Stimulated activated CD4-positive, alpha-beta T cell treated with anti-CD3 and anti-CD28 coated beads, Interleukin-15, amount 100 ng/mL, for 24 hours (primary cell): ENCODE results near the gene ZNF487.
"Not testable (repeated sequence)": the region's sequence is repeated elsewhere in the genome, so short reads cannot be mapped to it uniquely, and the experiment has no call there.

Source experiments
- DNase-seq: peaks from one replicate; pipeline ENCODE4 v3.0.0-alpha.2; 2020

The ZNF487 gene

DNA sequence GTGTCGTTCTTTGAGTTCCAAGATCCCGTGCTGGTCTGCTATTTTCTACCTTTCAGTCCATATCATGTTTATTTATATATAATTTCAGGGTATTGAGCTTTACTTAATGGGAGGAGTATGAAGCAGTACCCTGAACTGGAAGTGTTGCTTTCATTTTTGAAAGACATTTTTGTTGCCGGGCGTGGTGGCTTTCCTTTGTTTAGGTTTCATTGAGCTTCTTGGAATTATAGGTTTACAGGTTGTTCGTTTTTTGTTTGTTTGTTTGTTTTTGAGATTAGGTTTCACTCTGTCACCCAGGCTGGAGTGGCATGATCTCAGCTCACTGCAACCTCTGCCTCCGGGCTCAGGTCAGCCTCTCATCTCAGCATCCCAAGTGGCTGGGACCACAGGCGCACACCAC, 7.4 kb downstream of the ZNF487 start:
- no peak for DNase-seq

DNA sequence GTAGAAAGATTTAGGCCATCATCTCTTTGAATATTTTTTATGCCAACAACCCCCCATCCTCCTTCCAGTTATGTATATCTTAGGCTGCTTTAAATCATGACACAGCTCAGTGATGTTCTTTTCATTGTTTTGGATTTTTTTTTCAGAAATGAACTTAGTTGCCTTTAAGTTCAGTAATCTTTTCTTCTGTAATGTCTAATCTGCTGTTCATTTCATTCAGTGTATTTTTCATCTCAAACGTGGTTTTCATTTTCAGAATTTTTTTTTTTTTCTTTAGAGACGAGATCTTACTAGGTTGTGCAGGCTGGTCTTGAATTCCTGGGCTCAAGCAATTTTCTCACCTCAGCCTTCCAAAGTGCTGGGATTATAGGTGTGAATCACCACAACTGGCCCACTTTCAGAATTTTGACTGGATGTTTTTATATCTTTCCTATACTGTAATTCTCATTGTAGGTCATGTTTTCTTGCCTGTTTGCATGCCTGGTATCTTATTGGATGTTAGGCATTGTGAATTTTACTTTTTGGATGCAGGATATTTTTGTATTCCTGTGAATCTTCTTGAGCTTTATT, 8.1 kb downstream of the ZNF487 start:
- no peak for DNase-seq

DNA sequence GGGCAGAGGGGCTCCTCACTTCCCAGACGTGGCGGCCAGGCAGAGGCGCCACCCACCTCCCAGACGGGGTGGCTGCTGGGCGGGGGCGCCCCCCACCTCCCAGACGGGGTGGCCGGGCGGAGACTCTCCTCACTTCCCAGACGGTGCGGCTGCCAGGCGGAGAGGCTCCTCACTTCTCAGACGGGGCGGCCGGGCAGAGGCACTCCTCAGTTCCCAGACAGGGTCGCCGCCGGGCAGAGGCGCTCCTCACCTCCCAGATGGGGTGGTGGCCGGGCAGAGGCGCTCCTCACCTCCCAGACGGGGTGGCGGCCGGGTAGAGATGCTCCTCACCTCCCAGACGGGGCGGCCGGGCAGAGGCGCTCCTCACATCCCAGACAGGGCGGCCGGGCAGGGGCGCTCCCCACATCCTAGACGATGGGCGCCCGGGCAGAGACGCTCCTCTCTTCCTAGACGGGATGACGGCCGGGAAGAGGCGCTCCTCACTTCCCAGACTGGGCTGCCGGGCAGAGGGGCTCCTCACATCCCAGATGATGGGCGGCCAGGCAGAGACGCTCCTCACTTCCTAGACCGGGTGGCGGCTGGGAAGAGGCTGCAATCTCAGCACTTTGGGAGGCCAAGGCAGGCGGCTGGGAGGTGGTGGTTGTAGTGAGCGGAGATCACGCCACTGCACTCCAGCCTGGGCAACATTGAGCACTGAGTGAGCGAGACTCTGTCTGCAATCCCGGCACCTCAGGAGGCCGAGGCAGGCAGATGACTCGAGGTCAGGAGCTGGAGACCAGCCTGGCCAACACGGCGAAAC, 9.5 kb downstream of the ZNF487 start:
- DNase-seq = not testable (repeated sequence)

DNA sequence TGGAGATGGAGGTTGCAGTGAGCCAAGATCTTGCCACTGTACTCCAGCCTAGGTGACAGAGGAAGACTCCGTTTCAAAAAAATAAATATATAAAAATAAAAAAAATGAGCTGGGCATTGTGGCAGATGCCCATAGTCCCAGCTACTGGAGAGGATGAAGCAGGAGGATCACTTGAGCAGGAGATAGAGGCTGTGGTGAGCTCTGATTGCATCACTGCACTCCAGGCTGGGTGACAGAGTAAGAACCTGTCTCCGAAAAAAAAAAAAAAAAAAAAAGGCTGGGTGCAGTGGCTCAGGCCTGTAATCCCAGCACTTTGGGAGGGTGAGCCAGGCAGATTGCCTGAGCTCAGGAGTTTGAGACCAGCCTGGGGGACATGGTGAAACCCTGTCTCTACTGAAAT, 11.8 kb downstream of the ZNF487 start:
- DNase-seq = no peak

DNA sequence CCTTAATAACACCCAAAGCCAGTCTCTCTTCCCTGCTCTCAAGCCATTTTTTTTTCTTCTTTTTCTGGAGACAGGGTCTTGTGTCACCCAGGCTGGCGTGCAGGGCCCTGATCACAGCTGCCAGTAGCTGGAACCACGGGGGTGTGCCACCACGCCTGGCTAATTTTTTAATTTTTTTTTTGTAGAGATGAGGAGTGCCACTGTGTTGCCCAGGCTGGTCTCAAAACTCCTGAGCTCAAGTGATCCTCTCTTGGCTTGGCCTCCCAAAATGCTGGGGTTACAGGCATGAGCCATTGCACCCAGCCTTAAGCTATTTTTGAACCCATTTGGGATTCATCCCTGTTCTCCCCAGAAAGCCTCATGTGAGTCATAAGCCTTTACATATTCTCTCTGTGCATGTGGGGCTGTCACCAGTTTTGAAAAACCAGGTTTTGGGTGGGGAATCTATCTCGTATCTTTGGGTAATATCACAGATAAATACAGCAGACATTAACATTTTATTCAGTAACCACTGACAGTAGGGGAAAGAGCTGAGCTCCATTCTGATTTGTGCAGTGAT, 15.5 kb downstream of the ZNF487 start:
- DNase-seq = no peak

DNA sequence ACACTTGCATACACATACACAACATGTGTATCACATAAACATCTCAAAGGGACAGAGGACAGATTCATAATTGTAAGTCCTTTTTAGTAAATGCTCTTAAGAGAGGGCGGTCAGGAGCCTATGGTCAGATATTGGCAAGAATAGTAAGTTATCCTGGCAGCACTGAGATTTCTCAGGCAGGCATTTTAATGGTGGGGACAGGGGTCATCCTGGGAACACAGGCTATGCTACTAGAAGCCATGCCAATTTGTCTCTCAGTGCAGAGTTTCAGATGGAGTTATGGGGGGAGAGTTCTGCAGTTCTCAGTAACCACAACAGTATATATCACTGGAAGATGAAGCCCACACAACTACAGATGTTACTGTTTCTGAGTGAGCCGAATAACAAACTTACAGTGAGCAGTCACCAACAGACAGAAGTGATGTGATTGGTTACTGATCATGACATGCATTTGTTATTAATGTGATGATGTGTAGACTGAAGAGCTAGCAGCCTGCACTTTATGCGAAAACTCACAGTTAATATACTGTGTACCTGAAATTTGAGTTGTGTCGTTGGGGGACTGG, 16.4 kb downstream of the ZNF487 start:
- peak; percentile 6 for DNase-seq

DNA sequence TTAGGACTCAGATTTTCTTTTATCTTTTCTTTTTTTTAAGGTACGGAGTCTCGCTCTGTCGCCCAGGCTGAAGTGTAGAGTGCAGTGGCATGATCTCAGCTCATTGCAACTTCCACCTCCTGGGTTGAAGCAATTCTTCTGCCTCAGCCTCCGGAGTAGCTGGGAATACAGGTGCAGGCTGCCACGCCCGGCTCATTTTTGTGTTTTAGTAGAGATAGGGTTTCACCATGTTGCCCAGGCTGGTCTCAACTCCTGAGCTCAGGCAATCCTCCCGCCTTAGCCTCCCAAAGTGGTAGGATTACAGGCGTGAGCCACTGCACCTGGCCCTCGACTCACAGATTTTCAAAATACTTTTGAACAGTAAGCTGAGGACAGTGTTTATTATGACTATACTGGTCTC, 17.1 kb downstream of the ZNF487 start:
- DNase-seq = not testable (repeated sequence)

DNA sequence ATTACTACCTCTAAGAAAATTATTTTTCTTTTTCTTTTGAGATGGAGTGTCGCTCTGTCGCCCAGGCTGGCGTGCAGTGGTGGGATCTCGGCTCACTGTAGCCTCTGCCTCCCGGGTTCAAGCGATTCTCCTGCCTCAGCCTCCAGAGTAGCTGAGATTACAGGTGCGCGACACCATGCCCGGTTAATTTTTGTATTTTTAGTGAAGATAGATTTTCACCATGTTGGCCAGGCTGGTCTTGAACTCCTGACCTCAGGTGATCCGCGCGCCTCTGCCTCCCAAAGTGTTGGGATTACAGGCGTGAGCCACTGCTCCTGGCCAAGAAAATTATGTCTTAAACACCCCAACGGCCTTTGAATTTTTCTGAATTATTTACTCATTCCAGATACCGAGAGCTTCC, 19.6 kb downstream of the ZNF487 start:
- not testable (repeated sequence) for DNase-seq

DNA sequence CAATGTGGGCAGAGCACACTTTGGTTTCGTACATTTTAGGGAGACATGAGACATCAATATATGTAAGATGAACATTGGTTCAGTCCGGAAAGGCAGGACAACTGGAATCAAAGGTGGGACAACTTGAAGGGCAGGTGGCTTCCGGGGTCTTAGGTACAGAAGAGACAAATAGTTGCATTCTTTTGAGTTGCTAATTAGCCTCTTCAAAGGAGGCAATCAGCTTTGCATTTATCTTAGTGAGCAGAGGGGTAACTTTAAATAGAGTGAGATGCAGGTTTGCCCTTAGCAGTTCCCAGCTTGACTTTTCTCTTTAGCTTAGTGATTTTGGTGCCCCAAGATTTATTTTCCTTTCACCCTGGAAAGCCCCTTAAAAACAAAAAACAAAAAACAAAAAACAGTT, 21.3 kb downstream of the ZNF487 start:
- DNase-seq = no peak

DNA sequence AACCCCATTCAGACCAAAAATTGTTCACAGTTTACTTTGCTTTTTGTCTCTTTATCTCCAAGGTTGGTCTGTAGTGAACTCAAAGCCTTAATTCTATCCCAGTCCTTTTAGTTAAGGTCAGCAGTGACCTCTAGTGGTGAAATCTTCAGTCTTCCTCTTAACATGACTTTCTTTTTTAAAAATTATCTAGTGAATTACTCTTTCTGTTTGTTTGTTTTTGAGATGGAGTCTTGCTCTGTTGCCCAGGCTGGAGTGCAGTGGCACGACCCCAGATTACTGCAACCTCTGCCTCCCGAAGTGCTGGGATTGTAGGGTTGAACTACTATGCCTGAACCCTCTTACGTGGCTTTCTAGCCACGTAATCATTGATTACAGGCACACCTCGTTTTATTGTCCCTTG, 25.0 kb downstream of the ZNF487 start:
- DNase-seq = peak; percentile 14

DNA sequence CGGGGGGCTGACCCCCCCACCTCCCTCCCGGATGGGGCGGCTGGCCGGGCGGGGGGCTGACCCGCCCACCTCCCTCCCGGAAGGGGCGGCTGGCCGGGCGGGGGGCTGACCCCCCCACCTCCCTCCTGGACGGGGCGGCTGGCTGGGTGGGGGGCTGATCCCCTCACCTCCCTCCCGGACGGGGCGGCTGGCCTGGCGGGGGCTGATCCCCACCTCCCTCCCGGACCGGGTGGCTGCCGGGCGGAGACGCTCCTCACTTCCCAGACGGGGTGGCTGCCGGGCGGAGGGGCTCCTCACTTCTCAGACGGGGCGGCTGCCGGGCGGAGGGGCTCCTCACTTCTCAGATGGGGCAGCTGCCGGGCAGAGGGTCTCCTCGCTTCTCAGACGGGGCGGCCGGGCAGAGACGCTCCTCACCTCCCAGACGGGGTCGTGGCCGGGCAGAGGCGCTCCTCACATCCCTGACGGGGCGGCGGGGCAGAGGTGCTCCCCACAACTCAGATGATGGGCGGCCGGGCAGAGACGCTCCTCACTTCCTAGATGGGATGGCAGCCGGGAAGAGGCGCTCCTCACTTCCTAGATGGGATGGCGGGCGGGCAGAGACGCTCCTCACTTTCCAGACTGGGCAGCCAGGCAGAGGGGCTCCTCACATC, 28.3 kb downstream of the ZNF487 start:
- DNase-seq = not testable (repeated sequence)

DNA sequence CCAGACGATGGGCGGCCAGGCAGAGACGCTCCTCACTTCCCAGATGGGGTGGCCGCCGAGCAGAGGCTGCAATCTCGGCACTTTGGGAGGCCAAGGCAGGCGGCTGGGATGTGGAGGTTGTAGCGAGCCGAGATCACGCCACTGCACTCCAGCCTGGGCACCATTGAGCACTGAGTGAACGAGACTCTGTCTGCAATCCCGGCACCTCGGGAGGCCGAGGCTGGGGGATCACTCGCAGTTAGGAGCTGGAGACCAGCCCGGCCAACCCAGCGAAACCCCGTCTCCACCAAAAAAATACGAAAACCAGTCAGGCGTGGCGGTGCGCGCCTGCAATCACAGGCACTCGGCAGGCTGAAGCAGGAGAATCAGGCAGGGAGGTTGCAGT, 28.8 kb downstream of the ZNF487 start:
- not testable (repeated sequence) for DNase-seq

DNA sequence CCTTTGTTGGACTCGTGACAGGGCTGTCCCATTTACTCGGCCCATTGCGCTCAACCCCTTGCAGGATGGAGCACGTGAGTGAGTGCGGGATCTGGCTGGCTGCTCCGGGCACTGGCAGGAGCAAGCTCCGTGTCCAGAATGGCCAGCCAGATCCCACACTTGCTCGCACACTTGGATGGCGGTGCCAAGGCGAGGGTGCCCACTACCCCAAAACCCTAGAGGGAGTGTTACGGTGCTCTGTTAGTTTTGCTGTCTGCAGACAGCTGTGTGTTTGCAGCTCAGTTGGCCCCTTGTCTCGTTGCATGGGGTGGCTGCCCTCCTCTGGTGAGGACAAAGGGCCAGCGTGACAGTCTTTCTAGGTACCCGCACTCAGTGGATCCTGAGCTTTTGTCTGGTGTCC, 34.2 kb downstream of the ZNF487 start:
- DNase-seq = no peak

DNA sequence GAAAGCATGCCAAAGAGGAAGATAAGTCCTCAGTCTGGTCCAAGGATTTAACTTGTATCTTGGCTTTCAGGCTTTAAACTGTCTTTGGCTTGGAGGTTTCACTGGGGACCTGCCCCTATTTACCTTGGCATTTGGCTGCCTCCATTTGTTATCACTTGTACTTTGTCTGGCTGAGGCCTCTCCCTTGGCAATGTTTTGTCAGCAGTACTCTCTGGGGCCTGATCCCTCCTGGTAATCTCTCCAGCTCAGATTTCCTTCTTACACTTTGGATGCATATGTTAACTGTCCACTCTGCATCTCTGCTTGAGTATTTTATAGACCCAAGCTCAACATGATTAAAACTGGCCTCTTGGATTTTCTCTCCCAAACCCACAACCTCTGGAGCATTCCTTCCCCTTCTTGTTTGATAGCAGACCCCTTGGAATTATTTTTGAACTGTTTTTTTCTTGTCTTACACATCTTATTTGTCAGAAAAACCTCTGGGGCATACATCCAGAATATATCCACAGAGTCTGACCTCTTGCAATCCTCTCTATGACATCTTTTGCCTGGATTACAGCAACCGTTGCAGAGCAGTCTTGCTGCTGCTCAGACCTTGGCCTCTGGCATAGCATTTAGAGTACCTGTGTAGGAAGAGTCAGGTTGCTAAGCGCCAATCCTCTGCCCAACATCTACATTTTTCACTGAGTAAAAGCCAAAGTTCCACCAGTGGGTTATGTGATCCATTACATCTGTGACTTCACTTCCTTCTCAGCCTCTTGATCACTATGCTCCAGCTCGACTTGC, 35.2 kb downstream of the ZNF487 start:
- no peak for DNase-seq

DNA sequence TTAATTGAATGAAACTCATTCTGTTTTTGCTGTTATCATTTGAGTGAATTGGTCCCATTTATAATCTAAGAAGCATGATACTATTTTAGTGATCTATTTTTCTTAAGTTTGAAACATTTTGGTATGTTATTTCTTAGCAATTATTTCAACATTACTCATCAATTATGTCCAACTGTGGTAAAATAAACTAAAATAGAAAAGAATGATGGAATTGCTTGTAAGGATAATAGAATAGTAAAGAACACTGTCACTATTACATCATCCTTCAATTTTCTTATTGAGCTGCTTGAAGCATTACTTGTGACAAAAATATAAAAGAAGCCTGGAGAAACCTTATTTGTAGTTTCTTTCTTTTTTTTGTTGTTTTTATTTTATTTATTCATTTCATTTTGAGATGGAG, 42.4 kb downstream of the ZNF487 start:
- no peak for DNase-seq

DNA sequence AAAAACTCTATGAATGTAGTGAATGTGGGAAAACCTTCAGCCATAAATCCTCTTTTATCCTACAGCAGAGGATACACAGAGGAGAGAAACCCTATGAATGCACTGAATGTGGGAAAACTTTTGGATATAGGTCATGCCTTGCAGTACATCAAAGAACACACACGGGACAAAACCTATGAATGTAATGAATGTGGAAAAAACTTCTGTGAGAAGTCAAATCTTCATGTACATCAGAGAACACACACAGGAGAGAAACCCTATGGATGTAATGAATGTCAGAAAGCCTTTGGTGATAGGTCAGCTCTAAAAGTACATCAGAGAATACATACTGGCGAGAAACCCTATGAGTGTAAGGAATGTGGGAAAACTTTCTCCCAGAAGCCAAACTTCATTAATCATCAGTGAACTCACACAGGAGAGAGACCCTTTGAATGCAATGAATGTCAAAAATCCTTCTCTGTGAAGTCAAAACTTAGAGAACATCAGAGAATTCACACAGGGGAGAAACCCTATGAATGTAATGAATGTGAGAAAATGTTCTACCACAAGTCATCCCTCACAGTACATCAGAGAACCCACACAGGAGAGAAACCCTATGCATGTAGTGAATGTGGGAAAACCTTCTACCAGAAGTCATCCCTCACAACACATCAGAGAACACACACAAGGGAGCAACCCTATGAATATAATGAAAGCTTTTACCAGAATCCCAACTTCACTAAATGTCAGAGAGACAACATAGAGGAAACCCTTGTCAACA, 45.6 kb downstream of the ZNF487 start:
- DNase-seq = no peak

DNA sequence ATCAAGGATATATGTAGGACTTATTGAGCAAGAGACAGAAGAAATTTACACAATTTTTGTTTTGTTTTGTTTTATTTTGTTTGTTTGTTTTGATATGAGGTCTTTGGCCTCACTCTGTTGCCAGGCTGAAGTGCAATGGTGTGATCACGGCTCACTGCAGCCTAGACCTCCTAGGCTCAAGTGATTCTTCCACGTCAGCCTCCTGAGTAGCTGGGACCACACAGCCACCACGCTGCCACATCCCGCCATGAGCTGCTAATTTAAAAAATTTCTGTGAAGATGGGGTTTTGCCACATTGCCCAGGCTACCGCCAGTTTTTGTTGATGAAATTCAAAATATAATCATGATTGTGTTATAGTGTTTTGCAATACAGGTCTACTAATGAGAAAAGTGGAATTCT, 54.9 kb downstream of the ZNF487 start:
- DNase-seq = no peak

DNA sequence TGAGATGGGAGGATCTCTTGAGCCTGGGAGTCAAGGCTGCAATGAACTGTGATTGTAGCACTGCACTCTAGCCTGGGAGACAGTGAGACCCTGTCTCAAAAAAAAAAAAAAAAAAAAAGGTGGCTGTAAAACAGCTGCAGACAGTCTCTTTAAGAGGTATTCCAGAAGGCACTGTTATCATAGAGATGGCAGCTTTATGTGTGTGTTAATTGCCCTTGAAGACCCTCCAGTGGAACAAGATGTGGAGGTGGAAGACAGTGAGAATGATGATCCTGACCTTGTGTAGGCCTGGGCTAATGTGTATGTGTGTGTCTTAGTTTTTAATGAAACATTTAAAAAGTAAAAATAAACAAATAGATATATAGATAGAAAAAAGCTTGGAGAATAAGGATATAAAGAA, 66.0 kb downstream of the ZNF487 start:
- DNase-seq = no peak

DNA sequence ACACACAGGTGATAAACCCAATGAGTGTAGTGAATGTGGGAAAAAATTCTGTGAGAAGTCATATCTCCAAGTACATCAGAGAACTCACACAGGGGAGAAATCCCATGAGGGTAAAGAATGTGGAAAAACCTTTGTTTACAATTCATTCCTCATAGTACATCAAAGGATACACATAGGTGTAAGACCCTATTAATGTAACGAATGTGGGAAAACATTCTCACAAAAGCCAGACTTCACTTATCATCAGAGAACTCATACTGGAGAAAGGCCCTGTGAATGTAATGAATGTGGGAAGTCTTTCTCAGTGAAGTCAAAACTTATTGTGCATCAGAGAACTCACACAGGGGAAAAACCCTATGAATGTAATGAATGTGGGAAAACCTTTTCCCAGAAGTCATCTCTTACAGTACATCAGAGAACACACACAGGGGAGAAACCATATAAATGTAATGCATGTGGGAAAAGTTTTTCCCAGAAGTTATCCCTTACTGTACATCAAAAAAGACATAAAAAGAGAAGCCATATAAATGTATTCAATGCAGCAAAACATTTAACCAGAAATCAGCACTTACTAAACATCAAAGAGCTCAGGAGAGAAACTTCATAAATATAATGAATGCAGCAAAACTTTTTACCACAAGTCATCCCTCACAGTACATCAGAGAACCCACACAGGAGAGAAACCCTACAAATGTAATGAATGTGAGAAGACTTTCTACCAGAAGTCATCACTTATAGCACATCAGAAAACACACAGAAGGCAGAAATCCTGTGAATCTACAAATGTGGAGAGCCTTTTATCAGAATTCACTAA, 87.7 kb downstream of the ZNF487 start:
- DNase-seq = no peak
